IPS-20b (cell line): ENCODE data around the gene INSYN2B.

Experiments
- H3K27ac ChIP-seq: one replicate; pipeline ENCODE4 v1.5.1; 2013; ENCODE audit warnings: low read length
- H3K27me3 ChIP-seq: 2 replicates; pipeline ENCODE4 v1.6.1; 2013; ENCODE audit warnings: mild to moderate bottlenecking, low read length, inconsistent platforms; ENCODE audit not compliant: insufficient read depth
- H3K36me3 ChIP-seq: 2 replicates; pipeline ENCODE4 v1.6.1; 2013; ENCODE audit warnings: low read depth, mild to moderate bottlenecking, inconsistent platforms, low read length, moderate library complexity; ENCODE audit not compliant: insufficient read depth
- H3K4me1 ChIP-seq: 2 replicates; pipeline ENCODE4 v1.6.1; 2013; ENCODE audit warnings: mild to moderate bottlenecking, control low read depth, inconsistent platforms, low read length, moderate library complexity; ENCODE audit not compliant: insufficient read depth
- H3K4me3 ChIP-seq: 2 replicates; pipeline ENCODE4 v1.5.1; 2013; ENCODE audit warnings: mild to moderate bottlenecking, low read length, inconsistent platforms
- H3K9ac ChIP-seq: 2 replicates; pipeline ENCODE4 v1.6.1; 2013; ENCODE audit warnings: low read depth, mild to moderate bottlenecking, inconsistent platforms, low read length, moderate library complexity
- H3K9me3 ChIP-seq: 2 replicates; pipeline ENCODE4 v1.6.1; 2013; ENCODE audit warnings: mild to moderate bottlenecking, low read depth, low read length, inconsistent platforms; ENCODE audit not compliant: insufficient read depth

The INSYN2B gene

DNA sequence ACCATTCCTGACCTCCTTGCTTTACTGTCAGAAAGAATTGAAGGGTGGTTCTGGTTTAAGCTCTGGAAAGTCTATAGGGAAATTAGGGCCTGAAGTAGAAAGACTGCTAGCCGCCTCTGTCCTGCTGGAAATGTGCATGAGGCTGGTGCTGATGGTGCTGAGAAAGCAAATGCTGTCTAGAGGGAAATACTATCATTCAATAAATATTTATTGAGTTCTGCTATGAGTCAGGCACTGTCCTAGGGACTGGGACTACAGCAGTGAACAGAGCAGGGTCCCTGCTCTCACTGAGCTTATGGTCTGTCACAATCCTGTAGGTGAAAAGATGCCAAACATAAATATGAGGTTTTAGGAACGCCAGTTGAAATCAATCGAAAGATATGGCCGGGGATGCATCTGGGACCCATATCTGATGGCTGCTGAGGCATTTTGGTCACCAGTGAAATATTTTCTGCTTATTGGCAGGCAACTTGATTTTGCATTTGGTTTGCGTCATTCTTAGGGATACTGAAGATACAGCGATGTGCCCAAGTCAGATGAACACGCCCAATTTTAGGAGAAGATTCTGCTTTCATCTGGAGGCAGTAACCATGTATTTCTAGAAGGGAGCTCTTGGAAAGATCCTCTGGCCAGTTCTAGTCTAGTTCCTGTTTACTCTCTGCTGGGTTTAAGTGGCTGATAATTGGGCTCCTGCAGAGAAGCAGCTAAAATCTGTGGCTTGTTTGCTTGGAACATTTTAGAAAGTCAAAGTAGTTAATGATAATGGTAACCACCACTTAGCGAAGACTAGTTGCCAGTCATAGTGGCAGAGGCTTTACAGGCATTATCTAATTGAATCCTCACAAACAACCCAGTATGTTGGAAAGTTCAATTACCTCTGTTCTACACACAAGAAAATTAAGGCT is 73.3 kb downstream of the INSYN2B start:
- Histone ChIP-seq H3K9me3 (no peaks in the 10 kb centered on the region), H3K4me3 (no peak overlapping the region), H3K27me3 (peaks cover 6% of the 10 kb centered on the region; the same call in 1 of the 2 replicates), H3K36me3 (no peaks in the 10 kb centered on the region), H3K9ac (no peak overlapping the region), H3K4me1 (no peaks in the 10 kb centered on the region; the same call in 1 of the 2 replicates), H3K27ac (no peak overlapping the region)

DNA sequence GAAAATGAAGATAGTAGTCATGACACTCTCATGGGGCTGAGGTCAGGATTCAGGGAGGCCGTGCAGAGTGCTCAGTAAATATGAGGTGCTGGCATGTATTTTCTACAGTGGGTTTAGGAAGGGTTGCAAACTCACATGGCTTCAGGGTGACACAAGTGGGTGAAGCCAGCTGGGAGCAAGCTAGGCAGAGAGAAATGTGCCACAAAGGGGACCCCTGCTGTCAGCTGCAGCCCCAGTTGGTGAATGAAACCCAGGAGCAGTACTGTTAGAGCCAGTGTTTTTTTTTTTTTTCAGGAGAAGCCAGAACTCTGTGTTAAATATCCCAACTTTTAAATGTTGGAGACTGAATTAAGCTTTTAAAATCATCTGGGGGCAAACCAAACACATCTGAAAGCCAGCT is 75.3 kb downstream of the INSYN2B start:
- no peak overlapping the region for H3K27ac ChIP-seq

DNA sequence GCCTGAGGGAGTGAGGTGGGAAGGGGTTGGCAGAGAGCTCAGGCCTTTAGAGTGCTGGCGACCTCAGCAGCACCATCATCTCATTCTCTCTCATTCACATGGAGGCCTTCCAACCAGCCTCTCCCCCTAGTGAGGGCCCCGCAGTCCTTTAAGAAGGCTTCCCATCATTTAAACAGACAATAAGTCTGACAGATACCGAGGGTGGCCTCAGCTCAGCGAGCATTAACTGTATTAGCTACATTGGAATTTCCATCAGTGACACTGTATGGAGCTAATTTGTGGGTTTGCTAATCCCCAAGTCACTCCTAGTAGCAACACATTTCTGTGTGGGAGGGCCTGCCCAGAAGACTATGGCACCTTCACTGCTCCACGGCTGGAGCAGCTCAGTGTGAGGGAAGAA is 75.8 kb downstream of the INSYN2B start:
- no peaks in the 10 kb centered on the region for H3K36me3 ChIP-seq
- no peak overlapping the region for H3K27ac ChIP-seq
- H3K4me3 ChIP-seq, result no peak overlapping the region
- H3K4me1 ChIP-seq, result no peaks in the 10 kb centered on the region; the same call in 1 of the 2 replicates
- no peak overlapping the region for H3K9ac ChIP-seq
- no peaks in the 10 kb centered on the region for H3K9me3 ChIP-seq
- H3K27me3 ChIP-seq, result peaks cover 6% of the 10 kb centered on the region; the same call in 1 of the 2 replicates

More for the DNA sequence above, 75.3 kb downstream of the INSYN2B start:
- Histone ChIP-seq H3K9me3 (no peaks in the 10 kb centered on the region), H3K9ac (no peak overlapping the region), H3K4me1 (no peaks in the 10 kb centered on the region; the same call in 1 of the 2 replicates), H3K36me3 (no peaks in the 10 kb centered on the region), H3K4me3 (no peak overlapping the region), H3K27me3 (peaks cover 6% of the 10 kb centered on the region; the same call in 1 of the 2 replicates)

DNA sequence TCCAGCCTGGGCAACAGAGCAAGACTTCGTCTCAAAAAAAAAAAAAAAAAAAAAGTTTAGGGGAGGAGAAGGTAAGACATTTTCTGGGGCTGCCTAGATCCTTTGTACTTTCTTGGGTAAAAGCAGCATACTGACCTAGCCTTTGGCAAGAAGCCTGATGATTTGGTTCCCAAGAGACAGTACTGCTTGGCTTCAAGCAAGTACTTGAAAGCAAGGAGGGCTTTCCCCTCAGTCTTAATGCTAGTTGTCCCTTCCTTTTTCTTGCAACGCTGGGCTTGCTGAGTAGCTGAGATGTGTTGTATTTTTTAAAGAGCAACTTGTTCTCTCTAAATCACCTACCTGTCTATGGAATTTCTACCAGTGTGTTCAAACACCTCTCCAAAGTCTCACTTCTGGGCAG is 76.2 kb downstream of the INSYN2B start:
- no peaks in the 10 kb centered on the region; the same call in 1 of the 2 replicates for H3K4me1 ChIP-seq
- no peak overlapping the region for H3K9ac ChIP-seq
- H3K36me3 ChIP-seq, result no peaks in the 10 kb centered on the region
- no peak overlapping the region for H3K27ac ChIP-seq
- H3K4me3 ChIP-seq, result no peak overlapping the region
- H3K27me3 ChIP-seq, result peaks cover 6% of the 10 kb centered on the region; the same call in 1 of the 2 replicates
- H3K9me3 ChIP-seq, result no peaks in the 10 kb centered on the region

DNA sequence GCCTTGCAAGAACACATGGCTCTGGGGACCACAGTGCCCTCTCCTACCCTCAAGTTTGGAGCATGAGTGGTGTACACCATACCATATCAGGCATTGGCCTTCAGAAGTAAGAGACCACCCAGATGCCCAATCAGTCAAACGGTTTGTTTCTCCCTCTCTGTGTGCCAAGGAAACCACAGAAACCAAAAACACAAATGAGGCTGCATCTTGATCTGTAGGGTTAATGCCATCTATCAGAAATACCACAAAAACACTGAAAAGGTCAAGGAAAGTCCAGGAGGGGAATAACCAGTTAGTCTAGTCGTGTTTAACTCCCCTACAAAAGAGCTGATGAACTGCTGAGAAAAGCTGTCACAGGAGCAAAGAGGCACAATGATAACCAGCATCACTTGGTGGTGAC is 78.4 kb downstream of the INSYN2B start:
- Histone ChIP-seq H3K27me3 (peaks cover 6% of the 10 kb centered on the region; the same call in 1 of the 2 replicates), H3K27ac (no peak overlapping the region), H3K9ac (no peak overlapping the region)

DNA sequence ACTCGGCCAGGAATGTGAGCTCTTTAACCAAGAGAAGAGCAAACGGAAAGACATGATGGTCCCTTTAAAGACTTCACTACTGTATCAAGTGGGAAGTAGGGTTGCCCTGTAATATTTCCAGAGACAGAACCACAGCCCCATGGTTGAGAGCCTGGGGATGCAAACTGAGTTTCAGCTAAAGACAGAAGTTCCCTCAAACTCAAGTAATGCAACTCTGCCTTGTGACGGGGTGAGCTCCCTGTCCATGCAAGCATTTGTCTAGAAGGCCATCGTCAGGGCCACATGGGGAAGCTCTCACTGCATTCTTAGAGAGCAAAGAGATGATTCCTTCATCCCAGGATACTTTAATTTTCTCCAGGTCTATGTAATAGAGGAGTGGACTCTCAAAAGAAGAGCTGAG is 82.8 kb downstream of the INSYN2B start:
- Histone ChIP-seq H3K27me3 (no peaks in the 10 kb centered on the region), H3K4me3 (no peak overlapping the region), H3K27ac (no peak overlapping the region), H3K36me3 (no peaks in the 10 kb centered on the region), H3K4me1 (no peaks in the 10 kb centered on the region), H3K9ac (no peak overlapping the region), H3K9me3 (no peaks in the 10 kb centered on the region)

More for the DNA sequence above, 78.4 kb downstream of the INSYN2B start:
- H3K4me3 ChIP-seq, result no peak overlapping the region
- H3K4me1 ChIP-seq, result no peaks in the 10 kb centered on the region
- no peaks in the 10 kb centered on the region for H3K9me3 ChIP-seq
- no peaks in the 10 kb centered on the region for H3K36me3 ChIP-seq

DNA sequence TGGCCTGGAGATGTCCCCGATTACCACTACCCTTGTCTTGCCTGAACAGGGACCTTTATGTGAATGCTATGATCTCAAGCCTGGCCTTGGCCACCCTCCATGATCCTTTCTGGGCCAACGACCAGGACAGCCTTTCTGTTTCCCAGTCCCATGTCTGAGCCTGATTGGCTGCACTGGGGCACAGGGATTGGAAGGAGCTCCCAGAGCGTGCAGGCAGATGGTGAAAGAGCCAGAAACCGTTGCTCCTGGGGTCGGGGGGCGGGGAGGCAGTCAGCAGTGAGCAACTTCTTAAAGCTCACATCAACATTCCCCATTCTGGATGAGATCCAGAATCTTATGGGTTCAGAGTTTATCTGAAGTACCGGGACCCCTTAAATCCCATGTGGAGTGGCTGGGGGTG is 84.4 kb downstream of the INSYN2B start:
- no peak overlapping the region for H3K9ac ChIP-seq
- H3K27ac ChIP-seq, result no peak overlapping the region
- H3K27me3 ChIP-seq, result no peaks in the 10 kb centered on the region
- H3K9me3 ChIP-seq, result no peaks in the 10 kb centered on the region
- H3K36me3 ChIP-seq, result no peaks in the 10 kb centered on the region
- H3K4me1 ChIP-seq, result no peaks in the 10 kb centered on the region
- H3K4me3 ChIP-seq, result no peak overlapping the region

DNA sequence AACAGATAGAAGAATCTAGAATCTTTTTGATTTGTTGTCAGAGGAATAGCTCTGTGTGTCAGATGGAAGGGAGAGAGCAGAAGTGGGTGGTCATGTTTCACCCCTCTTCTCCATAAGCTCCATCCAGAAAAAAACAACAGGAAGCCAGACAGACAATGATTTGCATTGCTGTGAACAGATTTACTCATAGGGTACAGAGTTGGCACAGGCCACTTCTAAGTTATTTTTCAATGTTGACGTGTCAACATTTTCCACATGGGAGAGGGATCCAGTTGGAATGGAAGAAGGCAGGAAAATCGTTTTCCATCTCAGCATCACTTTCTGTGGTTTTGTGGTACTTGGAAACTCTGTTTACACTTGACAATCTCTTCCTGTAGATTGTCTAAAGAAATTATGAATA is 86.7 kb downstream of the INSYN2B start:
- no peak overlapping the region for H3K9ac ChIP-seq
- no peaks in the 10 kb centered on the region for H3K27me3 ChIP-seq
- H3K27ac ChIP-seq, result no peak overlapping the region
- H3K9me3 ChIP-seq, result no peaks in the 10 kb centered on the region
- H3K4me3 ChIP-seq, result no peak overlapping the region
- H3K36me3 ChIP-seq, result no peaks in the 10 kb centered on the region
- H3K4me1 ChIP-seq, result no peaks in the 10 kb centered on the region

DNA sequence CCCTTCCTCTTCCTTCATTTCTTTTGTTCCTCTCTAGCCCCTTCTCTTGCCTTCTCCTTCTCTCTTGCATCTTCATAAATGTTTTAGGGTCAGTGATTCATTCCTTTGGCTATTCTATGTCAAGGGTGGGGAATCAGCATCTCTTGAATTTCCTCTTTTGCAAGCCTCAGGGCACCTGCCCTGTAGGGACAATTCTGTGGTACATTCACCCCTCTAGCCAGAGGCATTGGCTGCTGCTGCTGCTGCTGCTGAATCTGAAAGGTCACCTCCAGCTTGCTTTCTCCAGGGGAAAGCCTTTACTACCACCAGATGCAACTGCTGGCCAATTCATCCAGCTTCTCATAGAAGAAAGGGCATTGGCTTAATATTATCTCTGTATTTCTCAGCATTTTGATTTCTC is 87.3 kb downstream of the INSYN2B start:
- H3K9me3 ChIP-seq, result no peaks in the 10 kb centered on the region
- no peak overlapping the region for H3K27ac ChIP-seq
- no peak overlapping the region for H3K4me3 ChIP-seq
- H3K9ac ChIP-seq, result no peak overlapping the region
- no peaks in the 10 kb centered on the region for H3K4me1 ChIP-seq
- H3K27me3 ChIP-seq, result no peaks in the 10 kb centered on the region
- H3K36me3 ChIP-seq, result no peaks in the 10 kb centered on the region

DNA sequence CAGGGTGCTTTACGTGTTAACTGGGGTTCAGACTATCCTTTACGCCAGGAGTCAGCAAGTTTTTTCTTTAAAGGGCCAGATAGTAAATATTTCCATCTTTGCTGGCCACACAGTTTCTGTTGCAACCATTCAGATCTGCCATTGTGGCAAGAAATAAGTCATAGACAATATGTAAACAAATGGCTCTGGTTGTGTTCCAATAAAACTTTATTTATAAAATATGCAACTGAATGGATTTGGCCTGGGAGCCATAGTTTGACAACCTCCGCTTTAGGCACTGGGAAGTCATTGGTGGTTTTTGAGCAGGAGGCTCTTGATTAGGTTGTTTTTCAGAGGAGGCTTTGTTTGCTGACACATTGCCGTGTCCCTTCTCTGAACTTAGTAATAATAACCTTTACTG is 90.7 kb downstream of the INSYN2B start:
- Histone ChIP-seq H3K27me3 (no peaks in the 10 kb centered on the region), H3K9ac (no peak overlapping the region), H3K9me3 (no peaks in the 10 kb centered on the region), H3K4me3 (no peak overlapping the region), H3K4me1 (no peaks in the 10 kb centered on the region), H3K36me3 (no peaks in the 10 kb centered on the region), H3K27ac (no peak overlapping the region)

DNA sequence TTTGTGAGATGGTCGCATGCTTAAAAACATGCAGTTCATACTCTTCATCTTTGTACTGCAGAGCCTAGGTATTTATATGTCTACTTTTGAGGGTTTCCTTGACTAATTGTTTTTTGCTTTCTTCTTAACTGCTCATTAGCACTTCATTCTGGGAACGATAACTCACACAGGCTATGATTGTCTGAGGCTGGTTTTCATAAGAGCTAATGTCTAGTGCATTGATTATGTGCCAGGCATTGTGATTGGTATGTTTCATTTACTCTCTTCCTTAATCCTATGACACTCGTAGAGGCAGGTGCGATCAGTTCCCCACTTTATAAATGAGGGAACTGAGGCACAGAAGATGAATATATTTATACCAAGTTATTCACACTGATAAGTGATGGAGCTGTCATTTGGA is 93.6 kb downstream of the INSYN2B start:
- Histone ChIP-seq H3K9ac (no peak overlapping the region), H3K4me3 (no peak overlapping the region), H3K4me1 (no peaks in the 10 kb centered on the region), H3K27me3 (no peaks in the 10 kb centered on the region), H3K9me3 (no peaks in the 10 kb centered on the region), H3K36me3 (no peaks in the 10 kb centered on the region), H3K27ac (no peak overlapping the region)

DNA sequence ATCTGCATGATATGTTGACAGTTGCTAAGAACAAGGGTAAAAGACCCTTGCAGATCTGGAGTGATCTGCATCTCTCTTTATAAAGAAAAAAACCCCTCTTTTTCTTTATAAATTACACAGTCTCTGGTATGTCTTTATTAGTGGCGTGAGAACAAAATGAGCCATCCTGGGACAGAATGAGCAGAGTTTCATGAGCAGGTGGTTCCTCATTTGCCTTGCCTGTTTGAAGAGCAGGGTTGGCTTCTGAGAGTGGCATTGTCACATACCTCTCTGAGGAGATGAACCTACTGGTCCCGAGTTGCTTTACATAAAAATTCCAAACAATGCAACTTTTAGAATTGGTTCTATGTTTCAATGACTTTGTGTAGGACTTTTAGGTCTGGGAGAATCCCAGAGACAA is 94.3 kb downstream of the INSYN2B start:
- Histone ChIP-seq H3K36me3 (no peaks in the 10 kb centered on the region), H3K9me3 (no peaks in the 10 kb centered on the region)

More for the DNA sequence above, 94.3 kb downstream of the INSYN2B start:
- no peak overlapping the region for H3K27ac ChIP-seq
- H3K9ac ChIP-seq, result no peak overlapping the region
- no peak overlapping the region for H3K4me3 ChIP-seq
- no peaks in the 10 kb centered on the region for H3K27me3 ChIP-seq
- H3K4me1 ChIP-seq, result no peaks in the 10 kb centered on the region
